HG02759 (cell line): ENCODE data around the gene VASH2.
A peak's percentile ranks its signal among the peaks of the same experiment; 100 is the strongest.

Experiments used
- ATAC-seq: cut with Tn5 transposase; IDR thresholded peaks from one replicate; pipeline ENCODE4 v1.9.1; 2021; ENCODE audit warnings: mild to moderate bottlenecking, moderate library complexity; ENCODE audit not compliant: unreplicated experiment

The VASH2 gene

DNA sequence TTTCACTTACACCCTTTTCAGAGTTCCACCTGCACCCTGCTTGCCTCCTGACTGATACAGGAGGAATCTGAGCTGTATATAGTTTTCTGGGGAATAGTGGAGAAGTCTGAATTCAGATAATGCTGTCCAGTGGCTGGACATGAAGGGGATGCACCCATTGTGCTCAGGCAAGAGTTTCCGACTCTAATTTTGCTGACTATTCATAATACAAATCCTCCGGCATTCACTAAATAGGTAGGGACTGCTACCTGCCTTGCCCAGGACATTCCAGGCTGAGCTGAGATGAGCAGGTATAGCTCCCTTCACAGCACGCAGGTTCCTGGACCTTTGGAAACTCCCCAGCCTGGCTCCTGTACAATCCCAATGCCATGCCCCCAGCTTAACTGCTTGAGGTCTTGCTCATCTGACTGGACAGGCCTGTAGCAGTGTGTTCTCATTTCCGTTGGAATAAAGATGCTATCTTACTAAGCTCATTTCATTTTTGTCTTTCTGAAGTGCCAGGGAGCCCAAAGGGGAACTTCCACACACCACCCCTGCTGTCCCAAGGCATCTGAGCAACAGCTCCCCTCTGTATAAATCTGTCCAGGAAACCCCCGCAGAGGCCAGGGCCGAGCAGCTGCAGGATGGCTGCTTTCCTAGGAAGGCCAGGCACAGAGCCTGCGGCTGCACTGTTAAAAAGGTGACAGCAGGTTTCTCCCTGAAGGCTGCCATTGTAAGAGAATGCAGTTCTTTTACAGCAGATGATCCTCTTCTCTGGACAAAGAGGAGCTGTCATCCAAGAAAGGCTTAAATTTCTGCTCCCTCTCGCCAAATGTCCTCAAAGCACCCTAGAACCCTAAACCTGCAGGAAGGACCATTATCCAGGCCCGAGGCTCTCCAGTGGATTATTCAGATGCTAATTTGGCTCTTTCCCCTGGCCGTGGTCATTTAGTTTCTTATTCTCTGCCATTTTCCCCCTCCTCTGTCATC, 21.7 kb upstream of the VASH2 start:
- peak; percentile 87 for ATAC-seq

DNA sequence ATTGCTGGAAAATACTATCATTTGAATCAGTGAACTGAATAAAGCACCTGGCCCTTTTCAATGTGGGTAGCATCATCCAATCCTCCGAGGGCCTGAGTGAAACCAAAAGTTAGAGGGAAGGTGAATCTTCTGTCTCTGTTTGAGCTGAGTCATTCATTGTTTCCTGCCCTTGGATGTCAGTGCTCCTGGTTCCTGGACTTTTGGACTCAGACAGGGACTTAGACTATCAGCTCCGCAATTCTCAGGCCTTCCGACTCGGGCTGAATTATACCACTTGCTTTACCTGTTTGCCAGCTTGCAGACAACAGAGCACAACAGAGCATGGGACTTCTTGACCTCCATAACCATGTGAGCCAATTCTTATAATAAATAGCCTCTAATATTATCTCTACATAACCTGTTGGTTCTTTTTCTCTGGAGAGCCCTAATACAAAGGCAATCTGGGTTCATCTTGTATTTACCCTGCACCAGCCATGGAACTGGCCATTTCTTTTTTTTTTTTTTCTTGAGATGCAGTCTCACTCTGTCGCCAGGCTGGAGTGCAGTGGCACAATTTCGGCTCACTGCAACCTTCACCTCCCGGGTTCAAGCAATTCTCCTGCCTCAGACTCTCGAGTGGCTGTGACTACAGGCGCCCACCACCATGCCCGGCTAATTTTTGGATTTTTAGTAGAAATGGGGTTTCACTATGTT, 19.2 kb upstream of the VASH2 start:
- ATAC-seq = no peak

DNA sequence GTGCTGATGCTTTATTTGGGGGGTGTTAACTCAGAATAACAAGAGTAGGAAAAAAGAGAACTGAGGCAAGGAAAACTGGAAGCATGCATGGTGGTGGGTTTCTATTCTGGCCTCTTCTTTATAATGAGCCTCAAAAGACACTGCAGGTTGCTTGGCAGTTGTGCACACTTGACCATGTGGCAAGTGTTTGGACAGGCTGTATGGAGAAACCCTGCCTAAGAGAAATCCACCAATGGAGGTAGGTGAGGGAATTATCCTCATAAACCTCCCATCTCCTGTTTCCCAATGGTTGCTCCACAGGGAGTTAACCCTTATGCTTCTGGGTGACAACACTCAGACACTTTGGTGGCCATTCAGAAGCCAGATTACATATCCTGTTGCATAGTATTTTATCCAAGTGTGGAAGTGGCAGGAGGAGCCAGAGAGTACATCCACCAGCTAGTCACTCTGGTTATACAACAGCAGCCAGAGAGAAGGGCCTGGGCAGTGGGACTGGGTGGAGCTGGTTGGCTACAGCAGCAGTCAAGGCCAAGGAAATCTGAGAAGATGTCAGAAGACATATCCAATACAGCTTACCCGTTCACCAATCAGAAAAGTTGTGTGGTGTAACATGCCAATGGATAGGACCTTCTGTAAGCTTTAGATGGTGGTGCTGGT, 16.4 kb upstream of the VASH2 start:
- no peak for ATAC-seq

DNA sequence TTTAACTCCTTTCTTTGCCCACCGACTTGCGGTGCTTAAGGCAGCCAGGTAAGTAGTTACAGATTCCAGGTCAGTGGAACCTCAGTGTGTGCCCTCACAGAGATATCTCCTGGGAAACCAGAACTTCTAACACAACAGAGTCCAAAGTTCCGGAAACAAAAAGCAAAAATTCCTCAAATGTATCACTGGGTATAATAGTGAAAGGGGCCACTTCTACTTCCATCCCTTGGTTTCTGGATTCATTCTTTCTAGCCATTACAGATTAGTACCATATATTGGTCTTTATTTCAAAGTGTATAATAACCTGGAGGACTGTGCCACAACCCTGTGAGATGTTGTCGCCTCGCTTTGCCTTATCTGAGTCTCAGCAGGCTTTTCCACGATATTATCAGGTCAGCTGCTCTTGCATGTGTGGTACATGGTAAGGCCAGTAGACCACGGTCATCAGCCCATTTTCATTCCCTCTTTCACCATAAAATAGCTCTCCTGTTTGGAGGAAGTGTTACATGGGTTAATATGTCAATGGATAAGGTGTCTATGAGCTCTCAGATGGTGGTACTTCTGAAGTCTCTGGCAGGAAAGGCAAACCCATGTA, 14.9 kb upstream of the VASH2 start:
- no peak for ATAC-seq

DNA sequence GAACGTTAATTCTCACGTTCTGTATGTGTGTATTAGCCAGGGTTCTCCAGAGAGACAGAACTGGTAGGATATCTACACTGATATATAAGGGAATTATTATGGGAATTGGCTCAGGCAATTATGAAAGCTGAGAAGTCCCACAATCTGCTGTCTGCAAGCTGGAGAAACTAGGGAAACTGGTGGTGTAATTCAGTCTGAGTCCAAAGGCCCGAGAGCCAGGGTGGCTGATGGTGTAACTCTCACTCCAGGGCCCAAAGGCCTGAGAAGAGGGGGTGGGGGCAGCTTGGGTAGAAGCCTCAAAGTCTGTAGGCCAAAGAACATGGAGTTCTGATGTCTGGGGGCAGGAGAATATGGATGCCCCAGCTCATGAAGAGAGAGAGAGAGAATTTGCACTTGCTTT, 13.3 kb upstream of the VASH2 start:
- no peak for ATAC-seq

DNA sequence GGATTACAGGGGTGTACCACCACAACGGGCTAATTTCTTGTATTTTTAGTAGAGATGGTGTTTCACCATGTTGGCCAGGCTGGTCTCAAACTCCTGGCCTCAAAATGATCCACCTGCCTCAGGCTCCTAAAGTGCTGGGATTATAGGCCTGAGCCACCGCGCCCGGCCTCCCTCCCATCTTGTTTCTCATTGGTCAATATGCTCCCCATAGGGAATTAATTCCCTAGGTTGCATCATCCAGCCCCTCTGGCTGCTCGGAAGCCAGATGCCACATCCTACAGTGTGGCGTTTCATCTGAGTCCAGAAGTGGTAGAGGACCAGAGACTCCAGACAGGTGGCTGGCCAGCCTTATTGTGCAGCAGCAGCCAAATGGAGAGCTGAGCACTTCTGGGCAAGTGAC, 11.5 kb upstream of the VASH2 start:
- no peak for ATAC-seq

DNA sequence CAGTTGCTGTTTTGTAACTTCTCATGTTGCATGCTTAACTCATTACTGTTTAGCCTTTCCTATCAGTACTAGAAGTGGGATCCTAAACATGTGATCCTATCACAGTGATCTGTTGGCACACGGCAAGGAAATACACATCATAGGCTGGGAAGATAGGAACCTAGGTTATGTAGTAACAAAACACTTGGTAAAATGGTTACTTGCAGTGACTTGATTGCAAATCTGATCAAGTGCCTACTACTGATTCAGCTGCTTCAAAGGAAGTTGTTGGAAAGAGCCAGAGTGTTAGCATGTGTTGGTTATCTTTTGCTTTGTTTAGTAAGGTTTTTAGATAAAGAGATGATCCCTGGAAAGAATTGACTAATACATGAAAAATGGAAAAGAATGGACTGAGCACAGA, 8.9 kb upstream of the VASH2 start:
- no peak for ATAC-seq

DNA sequence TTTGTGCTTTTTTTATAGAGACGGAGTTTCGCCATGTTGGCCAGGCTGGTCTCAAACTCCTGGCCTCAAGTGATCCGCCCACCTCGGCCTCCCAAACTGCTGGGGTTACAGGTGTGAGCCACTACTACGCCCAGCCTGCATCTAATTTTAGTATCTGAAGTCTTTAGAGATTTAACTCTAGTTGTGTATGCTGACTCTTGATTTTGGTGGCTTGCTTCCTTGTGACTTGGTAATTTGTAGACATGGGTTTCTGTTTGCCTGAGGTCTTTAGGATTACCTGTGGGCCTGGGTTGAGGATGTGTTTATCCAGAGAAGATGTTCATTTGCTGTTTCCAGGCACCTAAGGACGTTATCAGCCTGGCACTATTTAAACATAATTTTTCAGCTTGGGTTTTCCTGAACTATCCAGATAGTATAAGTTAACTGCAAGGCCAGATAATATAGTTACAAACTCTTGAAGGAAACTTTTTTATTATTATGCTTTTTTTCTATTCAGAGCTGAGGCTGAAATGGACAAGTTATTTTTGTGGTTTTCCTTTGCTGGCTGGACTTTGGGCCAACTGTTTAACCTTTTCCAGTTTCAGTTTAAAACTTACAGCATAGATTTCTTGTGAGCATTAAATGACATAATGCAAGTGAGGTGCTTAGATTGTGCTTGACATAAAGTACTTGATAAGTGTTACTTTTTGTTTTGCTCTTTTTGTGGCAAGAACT, 7.5 kb upstream of the VASH2 start:
- ATAC-seq = no peak

DNA sequence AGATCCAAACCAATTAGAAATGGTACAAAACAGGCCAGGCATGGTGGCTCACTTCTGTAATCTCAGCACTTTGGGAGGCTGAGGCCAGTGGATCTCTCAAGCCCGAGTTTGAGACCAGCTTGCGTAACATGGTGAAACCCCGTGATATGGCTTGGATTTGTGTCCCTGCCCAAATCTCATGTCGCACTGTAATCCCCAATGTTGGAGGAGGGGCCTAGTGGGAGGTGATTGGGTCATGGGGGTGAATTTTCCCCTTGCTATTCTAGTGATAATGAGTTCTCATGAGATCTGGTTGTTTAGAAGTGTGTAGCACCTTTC, 7.0 kb upstream of the VASH2 start:
- no peak for ATAC-seq

DNA sequence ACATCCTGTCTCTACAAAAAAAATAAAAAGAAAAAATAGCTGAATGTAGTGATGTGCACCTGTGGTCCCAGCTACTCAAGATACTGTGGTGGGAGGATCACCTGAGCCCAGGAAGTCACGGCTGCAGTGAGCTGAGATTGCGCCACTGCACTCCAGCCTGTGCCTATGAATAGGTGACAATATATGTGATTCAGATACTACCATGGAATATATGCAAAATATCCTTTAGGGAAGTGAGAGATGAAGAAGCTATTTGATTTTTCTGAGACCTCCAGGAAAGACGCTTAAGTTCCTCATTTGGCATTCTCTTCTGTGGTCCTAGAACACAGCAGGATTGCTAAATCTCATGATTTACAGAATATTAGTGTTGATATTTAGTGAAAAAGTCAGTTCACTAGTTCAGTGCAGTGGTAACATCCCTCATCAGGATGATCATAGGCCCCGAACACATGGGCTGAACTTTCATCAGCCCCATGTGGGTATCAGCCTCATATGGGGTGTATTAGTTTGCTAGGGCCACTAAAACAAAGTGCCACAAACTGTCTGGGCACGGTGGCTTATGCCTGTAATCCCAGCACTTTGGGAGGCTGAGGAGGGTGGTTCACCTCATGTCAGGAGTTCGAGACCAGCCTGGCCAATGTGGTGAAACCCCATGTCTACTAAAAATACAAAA, 6.0 kb upstream of the VASH2 start:
- peak; percentile 57 for ATAC-seq

DNA sequence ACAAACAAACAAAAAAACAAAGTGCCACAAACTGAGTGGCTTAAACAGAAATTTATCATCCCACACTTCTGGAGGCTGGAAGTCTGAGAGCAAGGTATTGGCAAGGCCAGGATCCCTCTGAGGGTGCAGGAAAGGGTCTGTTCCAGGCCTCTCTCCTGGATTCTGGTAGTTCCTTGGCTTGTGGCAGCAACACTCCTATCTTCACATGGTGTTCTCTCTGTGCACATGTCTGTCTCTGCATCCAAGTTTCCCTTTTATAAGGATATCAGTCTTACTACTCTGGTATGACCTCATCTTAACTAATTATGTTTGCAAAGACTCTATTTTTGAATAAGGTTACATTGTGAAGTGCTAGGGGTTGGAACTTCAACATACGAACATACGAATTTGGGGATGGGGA, 5.3 kb upstream of the VASH2 start:
- no peak for ATAC-seq

DNA sequence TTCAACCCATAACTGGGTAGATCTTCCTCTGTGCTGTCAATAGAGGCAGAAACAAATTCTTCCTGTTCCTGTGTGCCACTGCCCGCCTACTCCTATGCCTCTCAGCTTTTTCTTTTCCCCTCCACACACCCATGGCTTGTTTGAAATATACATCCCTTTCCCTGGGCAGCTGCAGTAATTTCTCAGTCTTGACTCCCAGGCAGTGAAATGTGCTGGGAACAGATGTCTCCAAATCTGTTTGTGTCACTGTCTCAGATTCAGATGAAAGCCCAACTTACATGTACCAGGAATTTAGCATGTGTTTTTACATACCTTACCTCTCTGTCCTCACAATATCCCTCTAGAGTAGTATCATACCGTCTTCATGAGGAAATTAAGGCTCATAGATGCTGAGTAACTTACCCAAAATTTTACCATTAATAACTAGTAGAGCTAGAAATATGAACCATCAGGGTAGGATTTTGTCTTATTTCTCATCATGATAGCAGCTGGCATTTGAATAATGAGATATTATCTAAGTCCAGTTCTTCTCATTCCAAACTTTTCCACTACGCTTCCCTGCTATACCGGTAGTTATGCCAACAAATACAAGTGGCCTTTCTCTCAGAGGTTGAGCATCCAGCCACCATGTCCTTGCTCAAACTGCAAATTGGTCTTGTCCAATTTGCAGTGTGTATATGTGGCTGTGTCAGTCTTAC, 4.7 kb upstream of the VASH2 start:
- no peak for ATAC-seq

DNA sequence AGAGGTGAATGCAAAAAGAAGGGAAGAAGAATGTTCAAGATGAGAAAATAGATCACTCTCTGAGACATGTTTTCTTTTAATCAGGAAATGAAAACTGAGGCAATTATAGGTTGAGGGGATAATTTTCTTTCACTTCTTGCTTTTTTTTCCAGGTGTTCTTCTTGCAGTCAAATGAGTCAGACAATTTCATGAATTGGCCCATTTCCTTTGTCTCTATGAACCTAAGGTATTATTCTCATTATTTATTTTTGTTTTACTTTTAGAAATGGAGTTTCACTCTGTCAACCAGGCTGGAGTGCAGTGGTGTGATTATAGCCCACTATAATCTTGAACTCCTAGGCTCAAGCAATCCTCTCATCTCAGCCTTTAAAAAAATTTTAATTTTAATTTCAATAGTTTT, 3.5 kb upstream of the VASH2 start:
- no peak for ATAC-seq

DNA sequence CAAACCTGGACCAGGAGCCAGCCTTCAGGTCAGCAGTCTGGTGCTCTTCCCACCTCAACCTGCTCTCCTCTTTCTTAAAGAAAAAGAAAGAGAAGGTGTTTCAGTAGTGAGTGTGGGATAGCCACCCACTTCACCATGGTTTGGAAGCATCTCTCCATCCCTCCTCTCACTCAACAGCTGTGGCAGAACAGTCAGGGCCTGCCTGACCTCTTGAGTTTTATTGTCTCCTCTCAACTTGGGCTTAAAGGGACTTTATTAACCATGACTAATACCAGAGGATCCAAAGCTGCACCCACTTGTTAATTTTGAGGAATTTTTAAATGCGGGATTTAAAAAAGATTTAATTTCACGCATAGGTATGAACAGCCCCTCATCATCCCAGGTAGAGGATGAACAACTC, 570 bp upstream of the VASH2 start:
- no peak for ATAC-seq

DNA sequence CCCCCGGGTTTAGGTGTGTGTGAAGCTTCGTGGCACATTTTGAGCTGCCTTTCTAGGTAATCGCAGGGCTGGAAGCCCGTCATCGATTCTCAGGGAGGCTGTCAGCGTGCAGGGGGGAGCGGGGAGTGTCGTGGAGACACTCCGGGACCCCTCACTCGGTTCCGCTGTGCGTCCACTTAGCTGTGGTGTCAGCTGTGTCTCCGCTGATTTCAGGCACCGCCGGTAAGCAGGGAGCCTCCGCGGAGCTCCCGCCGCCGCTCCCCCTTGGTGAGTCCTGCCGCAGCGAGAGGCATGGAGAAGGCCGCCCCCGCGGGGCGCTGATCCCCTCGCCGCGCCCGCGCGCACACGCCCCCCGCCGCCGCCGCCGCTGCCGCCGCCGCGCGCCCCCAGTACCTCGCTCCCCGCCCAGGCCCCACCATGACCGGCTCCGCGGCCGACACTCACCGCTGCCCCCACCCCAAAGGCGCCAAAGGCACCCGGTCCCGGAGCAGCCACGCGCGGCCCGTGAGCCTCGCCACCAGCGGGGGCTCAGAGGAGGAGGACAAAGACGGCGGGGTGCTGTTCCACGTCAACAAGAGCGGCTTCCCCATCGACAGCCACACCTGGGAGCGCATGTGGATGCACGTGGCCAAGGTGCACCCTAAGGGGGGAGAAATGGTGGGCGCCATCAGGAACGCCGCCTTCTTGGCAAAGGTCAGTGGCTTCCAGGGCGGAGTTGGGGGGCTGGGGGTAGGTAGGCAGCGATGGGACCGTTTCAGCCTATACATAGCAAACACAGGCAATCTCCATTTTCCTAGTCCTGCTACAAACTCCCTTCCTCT, 995 bp downstream of the VASH2 start:
- ATAC-seq = no peak

DNA sequence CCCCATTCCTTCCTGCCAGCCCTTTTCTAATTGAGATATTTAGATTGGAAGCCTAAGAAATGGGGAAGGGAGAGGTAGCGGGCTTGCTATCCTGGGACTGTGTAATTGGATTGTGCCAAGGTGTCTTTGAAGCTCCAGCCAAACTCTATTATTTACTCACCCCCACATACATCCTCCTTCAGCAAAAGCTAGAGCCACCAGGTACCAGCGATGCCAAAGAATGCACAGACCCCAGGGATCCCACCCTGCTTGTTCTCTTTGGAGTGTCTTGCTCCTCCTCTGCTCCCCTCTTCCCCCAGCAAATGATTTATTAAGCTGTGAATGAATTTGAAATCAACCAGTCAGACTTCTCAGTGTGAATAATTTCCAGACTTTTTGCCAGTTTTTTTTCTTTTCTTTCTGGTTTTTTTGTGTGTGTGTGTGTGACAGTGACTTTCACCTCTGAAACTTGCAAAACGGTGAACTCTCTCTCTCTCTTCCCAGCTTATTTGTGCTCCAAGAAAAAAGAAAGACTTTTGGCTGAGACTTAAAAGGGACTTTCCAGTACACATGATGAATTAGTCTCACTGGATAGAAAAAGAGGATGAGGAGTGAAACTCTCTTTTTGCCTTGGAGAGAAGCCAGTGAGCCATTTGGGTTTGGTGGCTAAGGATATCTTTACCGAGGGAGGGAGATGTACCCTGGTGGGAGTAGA, 1.8 kb downstream of the VASH2 start:
- no peak for ATAC-seq

DNA sequence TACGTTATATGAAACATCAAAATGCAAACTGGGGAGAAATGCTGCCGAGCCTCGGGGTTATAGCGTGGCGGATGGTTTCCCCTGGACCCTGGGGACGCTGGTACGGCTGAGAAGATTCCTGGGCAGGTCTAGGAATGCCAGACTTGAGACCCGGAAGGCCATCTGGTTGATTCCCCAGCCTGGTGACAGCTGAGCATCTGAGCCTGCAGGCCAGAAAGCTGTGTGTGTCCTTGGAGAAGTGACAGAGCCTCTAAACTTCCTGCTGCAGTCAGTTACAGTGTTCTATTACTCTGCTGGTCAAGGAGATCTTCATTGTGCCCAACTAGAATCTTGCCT, 2.3 kb downstream of the VASH2 start:
- ATAC-seq = no peak

DNA sequence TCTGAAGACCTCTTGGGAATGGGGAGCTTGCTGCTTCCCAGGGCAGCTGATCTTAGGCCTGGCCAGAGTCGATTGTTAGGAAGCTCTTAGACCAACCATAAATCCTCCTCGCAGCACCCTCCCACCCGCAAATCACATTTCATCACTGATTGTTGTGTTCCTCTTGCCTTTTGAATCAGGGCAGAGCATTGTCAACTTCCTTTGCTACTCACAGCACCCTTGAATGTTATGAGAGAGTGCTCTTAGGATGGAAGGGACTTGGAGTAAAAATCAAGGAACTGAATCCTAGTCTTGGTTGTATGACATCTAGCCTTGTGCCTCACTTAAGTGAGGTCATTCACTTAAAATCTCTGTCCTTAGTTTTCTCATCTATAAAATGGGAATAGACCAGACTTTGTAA, 3.0 kb downstream of the VASH2 start:
- no peak for ATAC-seq
